CD1c-positive myeloid dendritic cell (primary cell): ENCODE measurements around the gene CMTM8.

ENCODE experiments used
- DNase-seq: peaks from one replicate; pipeline ENCODE4 v3.0.0-alpha.2; 2016; ENCODE audit errors: extremely low spot score

CMTM8 gene

DNA sequence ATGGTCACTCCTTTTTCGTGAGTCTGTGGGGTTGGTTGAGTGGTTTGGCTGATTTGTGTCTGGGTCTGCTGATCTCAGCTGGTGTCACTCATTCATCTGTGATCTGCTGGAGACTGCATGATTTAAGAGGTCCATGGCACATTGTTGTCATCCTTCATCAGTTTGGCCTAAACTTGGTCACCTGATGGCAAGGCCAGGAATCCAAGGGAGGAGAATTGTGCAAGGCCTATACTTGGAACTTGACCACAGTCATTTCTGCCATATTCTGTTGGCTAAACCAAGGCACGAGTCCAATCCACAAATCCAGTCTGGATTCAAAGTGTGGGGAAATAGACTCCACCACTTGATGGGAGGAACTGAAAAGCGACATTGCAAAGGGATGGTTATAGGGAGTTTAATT, 67.6 kb downstream of the CMTM8 start:
- DNase-seq: no peak

DNA sequence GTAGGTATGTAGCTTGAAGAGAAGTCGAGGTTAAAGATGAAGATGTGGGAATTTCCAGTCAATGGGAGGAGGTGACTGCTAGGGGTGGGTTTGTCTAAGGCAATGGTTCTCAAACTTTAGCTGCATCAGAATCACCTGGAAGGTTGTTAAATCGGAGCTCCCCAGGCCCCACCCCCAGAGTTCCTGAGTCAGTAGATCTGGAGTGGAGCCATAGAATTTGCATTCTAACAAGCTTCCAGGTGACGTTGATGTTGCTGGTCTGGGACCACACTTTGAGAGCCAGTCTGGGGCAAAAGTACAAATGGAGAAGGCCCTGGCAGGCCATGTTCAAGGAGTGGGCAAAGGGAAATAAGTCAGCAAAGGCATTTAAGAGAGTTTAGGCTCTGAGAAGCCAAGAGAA, 69.1 kb downstream of the CMTM8 start:
- DNase-seq: no peak

DNA sequence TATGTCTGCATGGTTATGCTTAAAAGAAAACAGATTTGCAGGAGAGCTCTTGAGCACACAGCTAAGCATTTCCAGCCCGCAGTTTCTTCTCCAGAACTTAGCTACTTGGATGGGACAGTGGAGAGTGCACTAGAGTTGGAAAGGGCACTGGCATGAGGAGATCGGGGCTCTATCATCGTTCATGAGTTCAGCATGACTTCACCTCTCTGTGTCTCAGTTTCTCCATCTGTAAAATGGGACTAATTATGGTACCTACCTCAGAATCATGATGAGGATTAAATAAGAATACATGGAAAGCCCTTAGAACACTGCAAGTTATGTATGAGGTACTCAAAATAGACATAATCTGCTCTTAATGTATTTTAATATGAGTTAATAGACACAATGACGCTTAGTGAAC, 69.9 kb downstream of the CMTM8 start:
- no peak for DNase-seq

DNA sequence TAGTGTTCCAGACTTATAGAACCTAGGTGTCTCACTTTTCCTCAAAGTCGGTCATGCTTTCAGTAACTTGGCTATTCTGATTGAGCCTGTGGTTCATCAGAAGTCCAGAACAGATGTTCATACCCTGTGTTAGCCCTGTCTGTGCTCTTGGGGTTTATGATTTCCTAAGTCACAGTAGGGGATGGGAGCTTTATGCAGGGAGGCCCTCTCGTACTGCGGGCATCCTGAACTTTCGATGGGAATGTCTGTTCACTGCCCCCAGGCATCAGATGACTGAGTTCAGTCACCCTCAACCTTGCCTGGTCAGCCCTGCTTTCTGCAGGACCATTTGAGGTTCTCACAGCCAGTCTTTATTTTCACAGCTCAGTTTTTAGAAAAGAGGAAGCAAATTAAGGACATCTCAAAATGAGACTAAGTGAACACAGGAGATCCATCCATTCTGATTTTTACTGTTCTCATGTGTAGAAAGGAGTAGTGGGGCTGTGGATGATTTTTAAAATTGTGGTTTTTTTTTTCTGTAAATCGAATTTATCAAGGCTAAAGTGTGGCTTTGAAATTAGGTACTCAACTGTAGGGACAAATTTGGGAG, 71.3 kb downstream of the CMTM8 start:
- no peak for DNase-seq

DNA sequence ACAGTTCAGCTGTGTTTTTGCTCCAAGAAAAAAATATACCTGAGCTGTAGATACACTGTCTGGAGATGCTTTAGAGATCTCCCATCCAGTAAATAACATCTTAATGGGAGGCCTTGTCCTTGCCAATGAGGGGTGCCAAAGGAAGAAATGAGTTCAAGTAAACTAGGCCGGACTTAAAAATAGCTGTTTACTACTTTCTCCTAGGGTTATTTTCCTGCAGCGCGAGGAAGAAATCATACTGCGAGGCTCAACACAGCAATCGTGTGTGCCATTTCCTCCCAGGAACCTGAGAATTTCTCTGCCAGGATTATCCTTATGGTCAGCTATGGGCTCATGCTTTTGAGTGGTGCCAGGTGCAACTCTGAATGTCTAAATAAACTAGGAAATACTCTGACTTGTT, 71.9 kb downstream of the CMTM8 start:
- no peak for DNase-seq

DNA sequence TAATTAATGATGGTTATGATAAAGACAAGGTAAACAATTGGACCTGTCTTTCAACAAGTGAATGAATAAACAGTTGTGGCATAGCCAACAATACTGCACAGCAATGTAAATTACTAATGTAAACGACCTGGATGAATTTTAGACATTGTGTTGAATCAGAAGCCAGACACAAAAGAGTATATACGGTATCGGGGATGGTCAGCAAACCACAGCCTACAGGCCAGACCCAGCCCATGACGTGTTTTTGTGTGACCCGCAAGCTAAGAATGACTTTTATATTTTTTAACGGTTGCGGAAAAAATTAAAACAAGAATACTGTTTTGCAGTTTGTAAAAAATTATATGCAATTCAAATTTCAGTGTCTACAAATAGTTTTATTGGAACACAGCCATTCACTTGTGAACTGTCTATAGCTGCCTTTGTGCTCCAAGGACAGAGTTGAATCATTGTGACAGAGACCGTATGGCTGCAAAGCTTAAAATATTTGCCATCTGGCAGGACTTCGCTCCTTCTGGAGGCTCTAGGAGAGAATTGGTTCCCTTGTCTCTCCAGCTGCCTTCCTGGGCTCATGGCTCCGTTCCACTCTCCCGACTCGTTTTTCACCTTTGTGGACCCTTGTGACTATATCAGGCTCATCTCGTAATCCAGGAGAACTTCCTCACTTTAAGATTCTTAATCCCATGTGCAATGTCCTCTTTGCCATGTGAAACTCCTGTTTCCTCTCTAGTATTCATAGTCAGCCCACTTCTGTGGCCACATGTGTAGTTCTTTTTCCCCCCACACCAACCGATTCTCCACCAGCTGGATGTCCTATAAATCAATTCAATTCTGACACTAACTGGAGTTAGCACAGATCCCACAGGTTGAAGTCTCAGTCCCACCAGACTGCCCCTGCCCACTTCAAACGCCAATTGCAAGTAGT, 72.7 kb downstream of the CMTM8 start:
- no peak for DNase-seq

DNA sequence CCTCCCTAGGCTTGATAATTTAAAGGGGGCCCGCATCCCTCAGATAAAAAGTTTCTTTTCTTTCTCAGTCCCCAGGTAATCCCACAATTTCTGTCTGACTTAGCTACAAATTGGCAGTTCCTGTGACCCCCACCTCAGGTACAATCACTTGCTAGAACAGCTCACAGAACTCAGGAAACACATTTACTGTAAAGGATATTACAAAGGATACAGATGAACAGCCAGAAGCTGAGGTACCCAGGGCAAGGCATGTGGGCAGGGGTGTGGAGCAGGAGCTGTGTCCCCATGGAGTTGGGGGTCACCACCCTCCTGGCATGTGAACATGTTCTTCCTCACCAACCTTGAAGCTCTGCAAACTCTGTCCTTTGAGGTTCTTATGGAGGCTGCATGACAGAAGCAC, 73.8 kb downstream of the CMTM8 start:
- no peak for DNase-seq

DNA sequence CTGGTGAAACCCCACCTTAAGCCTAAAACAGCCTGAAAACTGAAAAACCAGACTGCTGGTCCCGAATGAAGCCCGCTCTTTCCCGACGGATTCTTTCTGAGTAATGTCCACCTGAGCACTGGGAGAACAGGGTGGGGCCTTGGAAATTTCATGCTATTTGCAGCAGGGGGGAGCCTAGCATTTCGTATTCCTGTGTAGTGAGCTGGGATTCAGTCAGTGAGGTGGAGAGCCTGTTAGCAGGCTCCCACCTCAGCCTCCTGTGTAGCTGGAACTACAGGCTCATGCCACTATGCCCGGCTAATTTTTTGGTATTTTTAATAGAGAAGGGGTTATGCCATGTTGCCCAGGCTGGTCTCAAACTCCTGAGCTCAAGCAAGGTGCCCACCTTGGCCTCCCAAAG, 74.7 kb downstream of the CMTM8 start:
- no peak for DNase-seq

DNA sequence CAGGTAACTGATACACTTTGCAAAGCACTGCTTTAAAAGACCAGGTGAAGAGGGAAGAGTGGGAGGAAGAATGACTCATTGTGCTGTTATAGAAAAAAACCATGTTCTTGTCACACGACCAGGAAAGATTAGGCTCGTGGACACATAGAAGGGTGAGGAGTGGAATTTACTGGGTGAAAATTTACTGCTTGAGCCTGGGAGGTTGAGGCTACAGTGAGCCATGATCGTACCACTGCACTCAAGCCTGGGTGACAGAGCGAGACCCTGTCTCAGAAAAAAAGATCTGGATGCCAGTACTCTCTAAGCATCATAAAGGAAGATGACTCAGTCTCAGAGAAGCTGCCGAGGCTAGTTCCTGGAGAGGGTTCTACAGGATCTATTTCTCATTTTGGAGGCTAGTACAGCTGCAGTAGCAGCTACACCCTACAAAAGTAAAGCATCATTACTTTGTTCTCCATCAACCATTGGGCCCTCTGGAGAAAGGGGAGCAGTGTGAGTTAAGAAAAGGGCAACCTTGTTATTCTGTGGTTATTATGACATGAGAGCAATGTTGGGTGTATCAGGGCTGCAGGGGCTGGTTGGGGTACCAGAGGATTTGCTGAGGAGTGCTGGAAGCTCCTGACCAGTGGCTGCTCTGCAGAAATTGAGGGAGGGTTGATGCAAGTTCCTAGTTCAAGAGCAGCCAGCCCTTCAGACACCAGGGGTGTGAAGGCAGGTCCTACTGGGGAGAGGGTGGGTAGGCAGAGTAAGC, 75.4 kb downstream of the CMTM8 start:
- DNase-seq: no peak

DNA sequence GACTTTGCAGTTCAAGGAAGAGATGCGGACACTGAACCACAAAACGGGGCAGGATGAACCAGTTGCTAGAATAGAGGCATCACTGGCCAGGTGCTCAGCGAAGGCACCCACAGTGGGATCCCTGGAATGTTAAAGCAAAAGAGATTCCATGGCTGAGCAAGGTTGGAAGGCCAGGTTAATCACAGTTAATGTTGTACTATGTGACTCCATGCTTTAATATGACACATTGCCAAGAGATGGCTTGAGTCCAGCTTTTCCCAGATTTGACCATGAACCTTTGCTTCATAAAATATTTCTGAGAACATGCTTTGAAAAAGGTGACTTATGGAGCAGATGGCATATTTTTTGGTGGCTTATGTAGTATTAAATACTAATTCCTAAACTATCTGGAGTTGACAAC, 77.0 kb downstream of the CMTM8 start:
- no peak for DNase-seq

DNA sequence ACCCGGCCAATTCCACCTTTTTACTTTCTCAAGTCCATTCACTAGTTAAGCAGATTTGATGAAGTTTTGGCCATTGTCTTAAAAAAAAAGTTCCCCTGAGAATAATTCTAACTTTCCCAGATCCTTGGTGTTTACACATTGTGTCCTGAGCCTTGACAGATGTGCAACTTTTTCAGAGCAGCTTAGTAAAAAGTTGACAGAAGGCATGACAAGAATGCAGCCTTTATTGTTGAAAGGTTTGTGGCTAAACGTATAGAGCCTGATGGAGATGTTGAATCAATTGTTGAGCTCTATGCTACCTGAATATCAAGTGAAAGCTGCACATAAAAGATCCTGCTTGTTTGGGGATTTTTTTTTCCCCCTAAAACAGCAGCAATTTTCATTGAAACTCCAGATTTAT, 77.8 kb downstream of the CMTM8 start:
- DNase-seq: no peak

DNA sequence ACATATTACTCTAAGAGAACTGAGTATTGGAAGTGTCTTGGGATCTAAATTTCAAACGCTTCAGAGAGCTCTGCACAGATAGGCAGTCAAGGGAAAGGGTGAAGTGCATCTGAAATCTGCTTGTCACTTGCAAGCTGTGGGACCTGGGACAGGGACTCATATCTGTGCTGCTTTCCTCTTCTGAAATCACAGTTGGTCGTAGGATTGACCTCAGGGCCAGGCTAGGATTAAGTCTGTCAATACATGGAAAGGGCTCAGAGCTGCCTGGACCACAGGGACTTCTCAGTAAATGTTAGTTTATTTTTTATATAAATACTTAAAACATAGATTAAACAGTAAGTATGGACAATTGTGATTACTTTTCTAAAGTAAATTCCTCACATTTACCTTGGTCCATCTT, 78.5 kb downstream of the CMTM8 start:
- DNase-seq: no peak

DNA sequence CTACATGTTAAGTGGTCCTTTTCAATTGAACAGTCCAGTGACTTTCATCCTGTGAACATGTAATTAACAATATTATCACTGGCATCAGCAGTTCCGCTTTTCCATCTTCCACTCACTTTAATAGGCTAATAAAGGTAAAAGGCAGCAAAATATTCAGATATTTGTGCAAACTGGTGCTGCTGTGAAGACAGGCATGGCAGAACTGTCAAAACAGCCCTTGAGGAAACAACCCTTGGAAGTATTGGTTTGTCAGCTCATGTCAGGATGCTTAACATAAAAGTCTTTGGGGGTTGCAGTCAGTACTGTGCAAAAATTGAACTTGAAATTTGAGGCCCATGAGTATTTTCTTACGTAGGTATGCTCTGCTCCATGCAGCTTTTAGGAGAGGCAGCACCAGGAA, 81.1 kb downstream of the CMTM8 start:
- no peak for DNase-seq

DNA sequence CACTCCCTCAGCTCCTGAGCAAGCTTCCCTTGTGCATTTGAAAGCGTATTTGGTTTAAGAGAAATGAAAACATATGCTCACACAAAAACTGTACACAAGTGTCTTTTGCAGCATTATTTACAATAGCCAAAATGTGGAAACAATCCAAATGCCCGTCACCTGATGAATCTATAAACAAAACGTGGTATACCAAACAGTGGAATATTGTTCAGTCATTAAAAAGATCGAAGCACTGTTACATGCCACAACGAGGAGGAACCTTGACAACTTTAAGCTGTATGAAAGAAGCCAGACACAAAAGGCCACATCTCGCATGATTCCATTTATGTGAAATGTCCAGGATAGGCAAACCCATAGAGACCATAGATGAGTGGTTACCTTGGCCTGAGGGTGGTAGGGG, 81.6 kb downstream of the CMTM8 start:
- DNase-seq: no peak

DNA sequence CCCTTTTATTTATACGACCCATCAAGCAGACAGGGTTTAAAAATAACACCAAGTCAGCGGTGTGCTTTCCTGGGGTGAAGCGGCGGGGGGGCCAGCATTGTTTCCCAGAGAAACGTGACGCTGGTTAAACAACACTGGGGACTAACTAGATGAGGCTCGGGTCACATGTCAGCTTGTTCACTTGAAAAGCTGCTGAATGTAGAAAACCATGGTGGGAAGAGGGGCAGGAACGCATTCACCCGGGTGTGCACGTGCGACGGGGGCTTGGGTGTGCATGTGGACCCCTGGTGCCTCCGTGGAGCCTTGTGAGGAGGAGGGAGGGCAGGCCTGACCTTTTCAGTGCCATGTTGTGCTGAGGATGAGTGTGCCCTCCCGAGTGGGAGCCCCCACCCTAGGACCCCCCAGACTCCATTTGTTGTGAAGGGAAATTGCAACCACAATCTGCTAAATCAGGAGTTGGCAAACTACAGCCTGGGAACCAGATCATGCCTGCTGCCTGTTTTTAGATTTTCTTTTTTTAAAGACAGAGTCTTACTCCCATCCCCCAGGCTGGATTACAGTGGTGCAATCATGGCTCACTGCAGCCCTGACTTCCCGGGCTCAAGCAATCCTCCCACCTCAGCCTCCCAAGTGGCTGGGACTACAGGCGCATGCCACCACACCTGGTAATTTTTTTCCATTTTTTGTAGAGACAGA, 82.8 kb downstream of the CMTM8 start:
- DNase-seq: no peak

DNA sequence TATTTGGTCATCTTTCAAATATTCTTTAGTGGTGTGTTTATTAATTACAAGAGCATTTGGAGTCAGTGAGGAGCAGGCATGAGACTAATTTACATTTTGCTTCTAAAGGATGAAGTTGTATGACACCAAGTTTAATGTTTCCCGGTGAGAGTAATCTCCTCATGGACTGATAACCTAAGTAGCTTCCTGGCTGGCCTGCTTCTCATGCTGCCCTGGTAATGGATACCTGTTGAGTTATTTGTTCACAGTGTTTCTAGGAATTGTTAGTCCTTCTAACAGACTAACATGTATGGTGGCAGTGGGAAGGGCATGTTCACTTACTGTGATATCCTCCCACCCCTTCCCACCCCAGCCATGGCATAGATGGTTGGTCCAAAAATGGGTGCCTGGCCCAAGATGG, 83.8 kb downstream of the CMTM8 start:
- no peak for DNase-seq

DNA sequence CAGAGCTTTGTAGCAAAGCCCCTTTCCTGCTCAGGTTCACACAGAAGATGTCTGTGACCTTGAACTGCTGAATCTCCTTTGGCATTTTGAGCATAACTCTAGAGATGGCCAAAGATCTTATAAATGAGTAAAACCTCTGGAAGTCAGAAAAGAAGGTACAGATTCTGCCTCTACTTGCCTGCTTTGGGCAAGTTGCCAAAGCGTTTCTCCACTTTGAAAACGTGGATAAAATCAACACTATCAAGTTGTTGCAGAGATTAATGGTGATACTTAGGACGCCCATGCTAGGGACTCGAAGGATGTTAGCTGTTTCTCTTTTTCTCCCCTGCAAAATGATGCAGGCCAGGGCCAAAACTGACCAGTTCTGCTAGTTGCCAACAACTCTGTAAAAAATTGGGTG, 85.1 kb downstream of the CMTM8 start:
- no peak for DNase-seq

DNA sequence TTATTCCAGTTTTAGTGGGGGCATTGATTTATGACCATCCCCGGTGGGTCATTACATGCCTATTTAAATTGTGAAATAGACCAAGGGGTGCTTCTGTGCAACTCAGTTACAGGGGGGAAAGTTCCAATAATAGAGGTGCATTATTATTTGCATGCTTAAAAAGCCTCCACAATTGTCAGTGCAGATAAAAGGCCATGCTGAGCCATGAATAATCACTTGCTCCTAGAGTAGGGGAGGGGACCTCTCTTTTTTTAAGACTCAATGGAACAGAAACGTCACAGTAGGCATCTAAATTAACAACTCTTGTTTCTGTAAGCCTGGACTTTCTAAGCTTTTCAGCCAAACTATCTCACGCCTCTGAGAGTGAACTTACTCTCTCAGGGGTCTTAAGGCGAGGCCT, 86.7 kb downstream of the CMTM8 start:
- DNase-seq: no peak

DNA sequence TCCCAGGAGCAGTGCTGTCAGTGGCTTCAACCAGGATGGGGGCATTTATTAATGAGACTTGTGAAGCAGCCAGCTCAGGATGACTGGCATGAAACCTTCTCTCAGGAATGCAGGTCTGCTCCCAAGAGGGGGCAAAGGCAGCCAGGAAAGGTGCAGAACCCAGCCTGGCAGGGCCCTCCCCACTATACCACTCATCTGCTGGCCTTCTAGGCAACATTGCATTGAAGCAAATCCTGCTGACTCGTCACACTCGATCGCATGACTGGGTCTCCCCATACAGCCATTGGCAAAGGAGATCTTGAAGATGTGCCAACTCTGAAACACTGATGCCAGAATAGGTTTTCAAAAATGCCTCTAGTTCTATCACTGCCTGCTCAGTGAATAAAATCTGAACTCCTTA, 87.4 kb downstream of the CMTM8 start:
- no peak for DNase-seq

DNA sequence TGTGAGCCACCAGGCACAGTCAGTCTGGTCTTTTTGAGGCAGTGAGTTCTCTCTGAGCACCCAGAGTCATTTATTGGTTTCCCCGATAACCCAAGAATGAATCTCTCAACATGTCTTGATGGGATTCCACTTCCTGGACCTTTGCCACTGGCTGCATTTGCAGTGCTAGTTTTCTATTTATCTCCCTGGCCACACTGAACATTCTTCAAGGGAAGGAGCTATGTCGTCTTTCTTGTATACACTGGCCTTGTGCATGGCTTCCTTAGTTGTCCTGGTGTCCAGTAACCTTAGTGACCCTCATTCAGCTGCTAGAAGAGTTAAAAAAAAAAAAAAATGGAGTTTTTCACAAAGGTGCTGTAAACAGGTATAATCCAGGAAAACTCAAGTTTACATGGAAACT, 88.3 kb downstream of the CMTM8 start:
- no peak for DNase-seq

DNA sequence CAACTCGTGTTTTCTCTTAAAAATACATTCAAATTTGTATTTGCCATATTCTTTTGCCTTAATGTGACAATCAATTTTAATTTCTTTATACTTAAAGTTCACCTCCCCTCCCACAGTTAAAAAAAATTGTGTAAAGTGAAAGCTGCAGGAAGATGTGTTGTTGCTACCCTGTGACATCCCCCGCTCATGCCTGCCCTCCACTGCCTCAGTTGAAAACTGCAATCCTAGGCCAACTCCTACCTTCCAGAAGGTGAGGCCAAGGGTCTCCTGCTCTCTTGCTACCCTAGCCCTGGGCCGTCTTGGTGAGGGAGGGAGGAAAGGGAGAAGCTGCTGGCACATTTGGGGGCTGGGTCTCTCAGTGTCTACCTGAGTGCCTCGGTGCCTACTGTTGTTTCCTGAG, 96.2 kb downstream of the CMTM8 start:
- DNase-seq: no peak

DNA sequence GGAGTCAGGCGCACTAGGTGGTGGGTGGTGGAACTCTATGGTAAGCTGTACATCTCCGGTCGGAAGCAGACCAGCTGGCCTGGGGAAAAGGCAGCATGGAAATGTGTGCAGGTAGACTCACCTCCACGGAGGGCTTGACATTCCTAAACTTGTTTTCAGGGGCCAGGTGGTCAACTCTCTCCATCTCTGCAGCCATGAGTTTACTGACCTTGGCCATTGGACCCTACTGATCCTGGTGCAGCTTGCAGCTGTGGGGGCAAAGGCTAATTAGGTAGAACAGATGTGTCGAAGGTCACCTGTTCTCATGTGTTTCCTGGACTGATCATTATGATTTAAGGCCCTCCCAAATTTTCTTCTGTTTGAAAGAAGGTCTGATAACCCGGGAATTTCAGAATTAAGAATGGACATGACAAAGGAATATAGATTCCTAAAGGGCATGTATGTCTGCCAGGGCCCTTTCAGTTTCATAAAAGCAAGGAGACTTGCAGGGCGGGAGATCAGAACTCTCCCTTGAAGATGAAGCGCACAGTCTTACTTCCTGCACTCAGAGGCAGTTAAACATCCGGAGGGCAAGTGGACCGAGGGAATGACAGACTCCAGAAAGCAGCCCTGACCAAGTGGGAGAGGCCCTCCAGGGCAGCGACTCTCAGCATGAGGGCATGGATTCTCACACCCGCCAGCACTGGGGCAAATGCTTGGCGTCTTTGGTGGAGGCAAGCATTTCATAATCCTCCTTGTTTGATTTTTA, 97.1 kb downstream of the CMTM8 start:
- no peak for DNase-seq
